Skeletal muscle satellite cell (primary cell): Measurements from ENCODE around the gene HIPK3.

Source experiments
- H3K27me3 ChIP-seq: 2 replicates; pipeline ENCODE4 v1.7.0; 2013; ENCODE audit warnings: low read length; ENCODE audit not compliant: control insufficient read depth, insufficient read depth
- H3K36me3 ChIP-seq: 2 replicates; pipeline ENCODE4 v1.7.0; 2013; ENCODE audit warnings: mild to moderate bottlenecking, control low read depth, low read length; ENCODE audit not compliant: insufficient read depth
- H3K4me1 ChIP-seq: 2 replicates; pipeline ENCODE4 v1.7.0; 2013; ENCODE audit warnings: low read length; ENCODE audit not compliant: control insufficient read depth, insufficient read depth
- H3K4me2 ChIP-seq: 2 replicates; pipeline ENCODE4 v1.7.0; 2013; ENCODE audit warnings: mild to moderate bottlenecking, low read length
- H3K4me3 ChIP-seq: 2 replicates; pipeline ENCODE4 v1.7.0; 2013; ENCODE audit warnings: low read length
- H3K9ac ChIP-seq: 2 replicates; pipeline ENCODE4 v1.7.0; 2013; ENCODE audit warnings: mild to moderate bottlenecking, low read depth, low read length, moderate library complexity
- H3K9me3 ChIP-seq: replicated peaks from 2 replicates; pipeline ENCODE4 v1.7.0; 2013; ENCODE audit warnings: mild to moderate bottlenecking, control low read depth, low read length

Gene HIPK3

DNA sequence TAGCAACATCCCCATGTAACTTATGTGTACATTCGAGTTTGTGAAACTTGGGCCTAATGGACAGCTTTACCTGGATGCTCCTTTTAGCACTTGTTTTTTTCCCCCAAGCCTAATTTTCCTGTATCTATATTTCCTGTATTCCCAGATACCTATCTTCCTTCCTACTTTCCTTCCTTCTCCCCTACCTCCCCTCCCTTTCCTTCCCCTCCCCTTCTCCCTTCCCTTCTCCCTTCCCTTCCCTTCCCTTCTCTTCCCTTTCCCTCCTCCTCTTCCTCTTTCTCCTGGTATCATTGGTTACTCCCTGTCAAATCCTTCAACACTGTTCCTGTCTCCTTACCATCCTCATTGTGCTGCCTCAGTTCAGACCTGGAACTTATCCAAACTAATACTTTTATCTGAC is 111.8 kb downstream of the HIPK3 start:
- no peak overlapping the region for H3K4me2 ChIP-seq
- peaks cover 23% of the 10 kb centered on the region for H3K4me1 ChIP-seq
- no peaks in the 10 kb centered on the region for H3K36me3 ChIP-seq
- H3K9me3 ChIP-seq = no peaks in the 10 kb centered on the region
- no peak overlapping the region for H3K9ac ChIP-seq
- no peak overlapping the region for H3K4me3 ChIP-seq
- H3K27me3 ChIP-seq = no peaks in the 10 kb centered on the region

DNA sequence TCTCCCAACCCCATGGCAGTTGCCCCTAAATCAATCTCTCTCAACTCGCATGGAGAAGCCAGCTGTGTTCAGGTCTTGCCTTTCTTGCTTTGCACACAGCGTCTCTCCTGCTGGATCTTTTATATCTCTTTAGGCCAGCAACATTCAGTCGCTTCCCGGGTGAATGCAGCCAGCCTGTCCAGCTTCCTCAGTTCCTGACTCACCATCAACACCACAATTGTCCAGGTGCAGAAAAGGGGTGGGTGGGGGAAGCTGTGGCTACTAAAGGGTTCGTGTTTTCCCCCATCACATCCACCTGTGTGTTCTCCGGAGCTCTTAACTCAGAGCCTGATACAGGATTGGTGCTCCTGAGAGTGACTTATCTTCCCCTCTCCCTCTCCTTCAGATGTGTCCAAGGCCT is 116.5 kb downstream of the HIPK3 start:
- H3K4me2 ChIP-seq = no peak overlapping the region

DNA sequence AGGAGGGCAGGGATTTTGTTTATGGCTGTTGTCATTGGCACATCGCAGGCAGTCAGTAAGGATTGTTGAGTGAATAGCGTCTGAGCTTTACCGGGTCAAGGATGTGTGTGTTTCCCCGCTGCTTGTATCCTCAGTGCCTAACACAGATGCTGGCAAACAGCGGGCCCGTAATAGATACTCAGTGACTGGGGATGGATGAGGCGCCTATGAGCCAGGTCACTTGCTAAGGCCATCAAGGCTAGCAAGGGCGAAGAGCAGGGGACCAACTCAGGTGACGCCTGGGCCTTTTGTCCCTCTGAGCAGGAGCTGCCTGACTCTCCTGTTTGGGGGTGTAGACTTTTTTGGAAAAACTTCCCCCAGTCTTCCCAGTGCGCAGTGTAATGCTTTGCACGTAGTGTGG is 118.1 kb downstream of the HIPK3 start:
- Histone ChIP-seq H3K9ac (peak overlapping the region; percentile 72), H3K9me3 (no peaks in the 10 kb centered on the region), H3K27me3 (no peaks in the 10 kb centered on the region), H3K4me1 (peaks cover 40% of the 10 kb centered on the region), H3K4me2 (peak overlapping the region; percentile 90), H3K4me3 (peak overlapping the region; percentile 83), H3K36me3 (no peaks in the 10 kb centered on the region)

More for the DNA sequence above, 116.5 kb downstream of the HIPK3 start:
- Histone ChIP-seq H3K4me1 (peaks cover 40% of the 10 kb centered on the region), H3K9me3 (no peaks in the 10 kb centered on the region), H3K36me3 (no peaks in the 10 kb centered on the region), H3K9ac (no peak overlapping the region), H3K27me3 (no peaks in the 10 kb centered on the region), H3K4me3 (no peak overlapping the region)

DNA sequence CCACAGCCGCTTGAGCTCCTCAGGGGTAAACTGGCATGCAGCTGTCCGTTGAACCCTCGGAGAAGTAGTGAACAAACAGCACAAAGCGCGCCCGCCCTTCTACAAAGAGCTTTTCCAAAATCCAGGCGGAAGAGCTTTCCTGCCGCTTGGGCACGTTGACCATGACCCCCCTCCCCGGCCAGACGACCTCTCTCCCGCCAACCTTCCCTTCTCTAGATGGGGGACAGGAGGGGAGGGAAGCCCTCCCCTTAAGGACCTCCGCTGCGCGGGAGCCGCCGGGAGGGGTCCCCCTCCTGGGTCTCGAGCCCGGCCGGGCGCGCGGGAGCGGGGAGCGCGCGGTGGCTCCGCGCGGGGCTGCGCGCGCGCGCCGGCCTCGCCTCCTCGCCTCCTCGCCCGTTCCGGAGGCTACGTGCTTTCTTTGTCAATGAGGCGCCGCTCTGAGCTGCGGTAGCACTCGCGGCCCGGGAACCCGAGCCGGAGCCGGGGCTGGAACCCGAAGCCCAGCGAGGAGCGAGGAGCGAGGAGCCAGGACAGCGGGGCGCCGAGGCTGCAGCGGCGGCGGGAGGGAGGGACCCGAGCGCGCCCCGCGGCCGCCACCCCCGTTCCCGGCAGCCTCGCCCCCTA is 118.6 kb downstream of the HIPK3 start, which contains the start of gene KIAA1549L:
Gene KIAA1549L, plus strand, starts transcription at position 421 of the 624 bp plus-strand sequence.
- peak within 1 kb of the TSS; percentile 72 for H3K9ac ChIP-seq
- no peaks in the 10 kb centered on the region for H3K27me3 ChIP-seq
- H3K36me3 ChIP-seq = no peaks in the 10 kb centered on the region
- H3K9me3 ChIP-seq = no peaks in the 10 kb centered on the region
- H3K4me1 ChIP-seq = peaks cover 39% of the 10 kb centered on the region
- peak within 1 kb of the TSS; percentile 83 for H3K4me3 ChIP-seq
- peak within 1 kb of the TSS; percentile 90 for H3K4me2 ChIP-seq

DNA sequence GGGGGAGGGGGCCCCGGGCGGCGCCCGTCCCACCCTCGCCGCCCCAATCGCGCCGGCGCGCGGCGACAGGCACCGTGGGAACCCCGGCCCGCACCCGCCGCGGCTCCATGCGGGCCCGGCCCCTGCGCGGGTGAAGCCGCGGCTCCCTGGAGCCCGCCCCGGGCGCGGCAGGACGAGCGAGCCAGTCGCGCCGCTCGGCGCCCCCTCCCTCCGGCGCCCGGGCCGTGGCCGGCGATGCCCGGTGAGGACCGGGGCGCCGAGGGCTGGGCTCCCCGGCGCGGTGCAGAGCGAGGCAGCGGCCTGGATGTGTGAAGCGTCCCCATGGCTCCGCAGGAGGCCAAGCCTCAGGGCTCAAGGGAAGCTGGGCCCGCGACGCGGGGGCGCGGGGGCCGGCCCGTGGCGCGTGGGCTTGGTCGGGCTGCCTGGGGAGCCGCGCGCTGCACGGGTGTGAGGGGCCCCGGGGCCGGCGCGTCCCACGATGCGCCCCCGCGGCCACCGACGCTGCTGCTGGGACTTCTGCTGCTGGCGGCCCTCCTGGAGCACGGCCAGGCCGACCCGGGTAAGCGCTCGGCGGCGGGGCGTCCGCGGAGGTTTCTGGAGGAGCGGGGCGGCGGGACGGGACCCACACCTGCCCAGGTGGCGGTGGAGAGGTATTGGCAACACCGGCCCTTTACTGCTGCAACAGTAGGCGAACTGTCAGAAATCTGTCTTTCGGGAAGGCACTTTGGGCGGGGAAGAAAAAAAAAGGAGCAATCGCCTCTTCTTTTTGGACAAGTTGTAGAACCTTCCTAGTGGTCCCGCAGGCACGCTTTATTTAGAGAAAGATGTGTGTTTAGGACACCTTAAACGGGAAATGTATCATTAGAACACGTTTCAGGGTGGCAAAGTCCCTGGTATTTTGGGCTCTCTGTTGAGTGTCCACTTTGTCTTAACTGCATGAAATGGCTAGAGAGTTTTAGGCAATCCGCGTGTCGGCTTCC is 119.4 kb downstream of the HIPK3 start:
- H3K27me3 ChIP-seq = no peaks in the 10 kb centered on the region
- H3K36me3 ChIP-seq = no peaks in the 10 kb centered on the region
- H3K4me3 ChIP-seq = peak overlapping the region; percentile 83
- H3K9ac ChIP-seq = peak overlapping the region; percentile 72
- H3K4me2 ChIP-seq = peak overlapping the region; percentile 90
- peaks cover 30% of the 10 kb centered on the region for H3K4me1 ChIP-seq
- no peaks in the 10 kb centered on the region for H3K9me3 ChIP-seq

DNA sequence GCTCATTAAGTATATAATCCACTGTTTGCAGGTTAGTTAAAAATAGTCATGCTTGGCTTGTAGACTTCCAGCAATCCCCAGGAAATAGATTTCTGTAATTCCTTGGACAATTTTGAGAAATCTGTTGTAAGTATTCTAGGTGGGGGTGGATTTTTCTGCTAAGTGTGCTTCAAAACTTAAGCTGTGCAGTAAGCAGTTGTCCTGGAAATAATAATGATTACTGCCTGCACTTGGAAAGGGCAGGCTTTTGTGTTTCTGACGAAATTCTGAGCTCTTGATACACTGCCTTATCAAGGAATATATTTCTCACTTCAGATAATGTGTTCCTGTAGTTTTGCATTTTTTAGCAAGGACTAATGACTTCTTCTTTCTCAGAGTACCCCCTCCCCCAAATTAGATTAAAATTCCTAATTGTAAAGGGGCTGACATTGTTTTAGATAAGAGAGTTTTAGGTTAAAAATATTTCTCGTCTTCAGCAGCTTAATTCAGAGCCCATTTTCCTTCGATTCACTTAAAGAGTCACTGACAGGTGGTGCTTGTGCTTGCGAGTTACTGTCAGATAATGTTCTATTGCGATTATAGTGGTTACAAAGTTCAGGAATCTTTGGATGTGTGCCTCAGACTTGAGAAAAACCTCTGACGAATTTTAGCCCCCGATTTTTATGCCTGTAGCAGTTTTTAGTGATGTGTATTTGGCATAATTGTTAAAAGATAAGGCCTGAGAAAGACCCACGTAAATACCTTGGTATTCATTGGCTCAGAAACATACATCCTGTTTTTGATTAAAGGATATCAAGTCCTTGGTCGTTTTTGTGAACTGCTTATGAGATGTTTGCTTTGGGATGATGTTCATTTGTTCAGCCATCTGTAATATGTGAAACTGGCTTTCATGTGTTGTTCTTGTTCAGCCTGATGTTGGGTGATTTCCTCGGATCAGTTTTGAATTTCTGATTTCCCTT is 120.5 kb downstream of the HIPK3 start:
- peak overlapping the region; percentile 83 for H3K4me3 ChIP-seq

DNA sequence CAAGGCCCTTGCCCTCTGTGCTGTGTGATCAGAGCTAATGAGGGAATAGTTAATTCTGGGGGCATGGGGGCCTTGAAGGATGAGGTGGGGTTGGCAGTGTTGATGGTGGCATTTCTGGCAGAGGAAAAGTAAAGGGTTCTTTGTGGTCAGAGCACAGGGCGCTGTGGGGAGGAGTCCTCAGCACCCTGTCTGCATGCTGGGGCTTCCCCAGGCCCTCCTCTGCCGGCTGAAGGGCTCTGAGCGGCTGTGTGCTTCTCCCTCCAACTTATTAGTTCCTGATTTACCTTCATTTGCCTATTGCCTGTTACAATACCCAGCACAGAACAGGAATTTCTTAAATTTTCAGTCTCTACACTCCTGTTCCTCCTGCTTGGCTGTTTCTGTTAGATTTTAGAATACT is 122.8 kb downstream of the HIPK3 start:
- Histone ChIP-seq H3K9ac (no peak overlapping the region), H3K27me3 (no peaks in the 10 kb centered on the region), H3K4me2 (no peak overlapping the region), H3K4me1 (peaks cover 29% of the 10 kb centered on the region), H3K4me3 (no peak overlapping the region), H3K36me3 (no peaks in the 10 kb centered on the region), H3K9me3 (no peaks in the 10 kb centered on the region)

More for the DNA sequence above, 120.5 kb downstream of the HIPK3 start:
- Histone ChIP-seq H3K4me2 (peak overlapping the region; percentile 90), H3K9ac (peak overlapping the region; percentile 72), H3K4me1 (peaks cover 23% of the 10 kb centered on the region), H3K27me3 (no peaks in the 10 kb centered on the region), H3K36me3 (no peaks in the 10 kb centered on the region), H3K9me3 (no peaks in the 10 kb centered on the region)

DNA sequence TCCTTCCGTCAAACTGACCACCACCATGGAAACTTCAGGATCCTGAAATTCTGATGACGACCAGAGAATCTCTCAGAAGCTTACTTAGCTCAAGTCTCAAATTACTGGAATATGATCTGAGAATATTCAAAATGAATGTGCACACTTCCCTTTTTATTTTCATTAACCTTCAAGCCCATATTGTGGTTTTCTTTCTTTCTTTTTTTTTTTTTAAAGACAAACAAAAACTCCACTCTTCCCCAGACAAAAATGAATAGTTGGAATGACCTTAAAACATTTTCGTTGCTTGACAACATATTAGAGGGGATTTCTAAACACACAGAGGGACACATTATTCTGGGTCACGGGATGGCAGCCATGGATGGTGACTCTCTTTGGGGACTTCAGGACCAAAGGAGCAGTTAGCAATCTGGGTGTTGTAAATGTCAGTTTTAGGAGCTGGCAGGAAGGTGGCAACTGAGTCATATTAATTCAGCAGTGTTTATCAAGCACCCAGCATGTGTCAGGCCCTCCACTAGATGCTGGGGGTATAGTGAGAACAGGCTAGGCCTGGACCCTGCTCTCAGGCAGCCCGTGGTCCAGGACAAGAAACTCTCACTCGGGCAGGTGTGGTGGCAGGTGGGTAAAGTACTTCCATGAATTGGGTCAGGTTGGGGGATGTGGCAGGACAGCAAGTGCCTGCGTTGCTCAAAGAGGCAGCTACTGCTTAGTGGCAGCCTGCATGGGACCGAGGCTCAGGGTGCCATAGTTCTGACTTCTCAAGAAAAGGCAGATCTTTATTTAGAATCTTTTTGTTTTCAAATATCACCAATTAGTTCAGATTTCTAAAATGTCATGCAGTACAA is 126.1 kb downstream of the HIPK3 start:
- no peaks in the 10 kb centered on the region for H3K9me3 ChIP-seq
- no peak overlapping the region for H3K9ac ChIP-seq
- H3K27me3 ChIP-seq = no peaks in the 10 kb centered on the region
- peaks cover 12% of the 10 kb centered on the region for H3K4me1 ChIP-seq
- peak overlapping the region; percentile 42 for H3K4me2 ChIP-seq
- H3K4me3 ChIP-seq = no peak overlapping the region
- H3K36me3 ChIP-seq = no peaks in the 10 kb centered on the region

DNA sequence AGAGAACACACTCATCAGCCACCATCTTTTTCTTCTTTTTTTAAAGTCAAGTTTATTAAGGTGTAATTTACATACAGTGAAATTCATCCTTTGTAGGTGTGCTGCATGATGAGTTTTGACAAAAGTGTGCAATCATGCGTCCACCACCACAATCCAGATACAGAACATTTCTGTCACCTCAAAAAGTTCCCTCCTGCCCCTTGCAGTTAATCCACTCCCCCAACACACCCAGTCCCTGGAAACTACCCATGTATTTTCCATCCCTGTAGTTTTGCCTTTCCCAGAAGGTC is 126.7 kb downstream of the HIPK3 start:
- H3K9me3 ChIP-seq = no peaks in the 10 kb centered on the region
- H3K9ac ChIP-seq = no peak overlapping the region
- no peaks in the 10 kb centered on the region for H3K36me3 ChIP-seq
- no peak overlapping the region for H3K4me3 ChIP-seq
- no peak overlapping the region for H3K4me2 ChIP-seq
- H3K4me1 ChIP-seq = peaks cover 12% of the 10 kb centered on the region
- H3K27me3 ChIP-seq = no peaks in the 10 kb centered on the region

DNA sequence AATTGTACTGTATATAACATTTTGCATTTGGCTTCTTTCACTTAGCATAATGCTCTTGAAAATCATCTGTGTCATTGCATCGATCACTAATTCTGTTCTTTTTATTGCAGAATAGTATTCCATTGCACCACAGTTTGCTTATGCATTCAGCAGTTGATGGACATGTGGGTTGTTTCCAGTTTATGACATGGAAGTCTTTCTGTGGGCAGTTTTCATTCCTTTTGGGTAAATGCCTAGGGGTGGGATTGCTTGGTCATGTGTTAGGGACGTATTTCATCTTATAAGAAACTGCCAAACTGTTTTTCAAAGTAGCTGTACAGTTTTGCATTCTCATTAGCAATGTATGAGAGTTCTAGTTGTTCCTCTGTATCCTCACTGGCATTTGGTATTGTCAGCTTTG is 127.0 kb downstream of the HIPK3 start:
- no peaks in the 10 kb centered on the region for H3K9me3 ChIP-seq
- H3K9ac ChIP-seq = no peak overlapping the region
- no peak overlapping the region for H3K4me3 ChIP-seq
- no peaks in the 10 kb centered on the region for H3K36me3 ChIP-seq
- H3K4me2 ChIP-seq = no peak overlapping the region
- peaks cover 12% of the 10 kb centered on the region for H3K4me1 ChIP-seq
- H3K27me3 ChIP-seq = no peaks in the 10 kb centered on the region
